Panc1 (cell line): Measurements from ENCODE around the gene FRMD4A. TPM values are rescaled to one million over a fixed set of nuclear protein-coding genes. Genes with fewer than 3 reads are reported as not detected.

ENCODE experiments used
- ATAC-seq: fragments of 200-7000 bp; cut with Tn5 transposase; 2 replicates; pipeline ENCODE4 v1.9.1; 2020; ENCODE audit warnings: mild to moderate bottlenecking, moderate library complexity
- BruUV-seq: library from RNA; stranded (reverse); fragments of 400-500 nt; replicated peaks from 2 replicates; lab custom pipeline; 2021; lab: Mats Ljungman, UMichigan
- CTCF ChIA-PET: fragments of 300-600 bp; sonication (Branson Sonifier 250); formaldehyde crosslinking; loops from one replicate; lab custom pipeline; 2022; ENCODE audit warnings: antibody characterized with exemption; lab: Charles Lee
- POLR2A ChIA-PET: fragments of 300-600 bp; sonication (Branson Sonifier 250); formaldehyde crosslinking; loops from one replicate; lab custom pipeline; 2022; ENCODE audit warnings: antibody characterized with exemption; lab: Charles Lee
- DNase-seq: peaks from one replicate; pipeline ENCODE4 v3.0.0-alpha.2; 2010; ENCODE audit warnings: low read depth, low spot score
- H3K27ac ChIP-seq: 2 replicates; pipeline ENCODE4 v1.5.1; 2011; ENCODE audit warnings: mild to moderate bottlenecking, low read length, inconsistent platforms
- H3K27me3 ChIP-seq: fragments of 200-500 bp; sonication (Bioruptor generic); 2 replicates; pipeline ENCODE4 v1.6.0; 2014; ENCODE audit warnings: low read length, inconsistent platforms; ENCODE audit not compliant: control insufficient read depth, insufficient read depth
- H3K36me3 ChIP-seq: fragments of 200-500 bp; sonication (Bioruptor generic); 2 replicates; pipeline ENCODE4 v1.5.1; 2014; ENCODE audit warnings: inconsistent platforms, mild to moderate bottlenecking, low read length, moderate library complexity; ENCODE audit not compliant: control insufficient read depth, insufficient read depth
- H3K4me1 ChIP-seq: 2 replicates; pipeline ENCODE4 v1.5.1; 2011; ENCODE audit warnings: inconsistent platforms, mild to moderate bottlenecking, low read length, moderate library complexity; ENCODE audit not compliant: control insufficient read depth, insufficient read depth
- H3K4me3 ChIP-seq, 2 experiments: 2 replicates each; pipeline ENCODE4 v1.5.1; 2011 to 2012; ENCODE audit warnings: low read depth in 2 of 2, low read length in 2 of 2, mild to moderate bottlenecking in 2 of 2, inconsistent platforms in 1 of 2, moderate library complexity in 1 of 2
- H3K9me3 ChIP-seq: fragments of 200-500 bp; sonication (Bioruptor generic); 2 replicates; pipeline ENCODE4 v1.5.1; 2014; ENCODE audit warnings: low read depth, mild to moderate bottlenecking, inconsistent platforms, low read length, moderate library complexity; ENCODE audit not compliant: control insufficient read depth, insufficient read depth
- CTCF ChIP-seq: fragments of 450-650 bp; IDR thresholded peaks from 2 replicates; pipeline ENCODE4 v1.5.1; 2017; ENCODE audit warnings: mild to moderate bottlenecking
- POLR2AphosphoS5 ChIP-seq: IDR thresholded peaks from 2 replicates; pipeline ENCODE4 v1.6.1; 2012; ENCODE audit warnings: mild to moderate bottlenecking, low read depth, low read length, moderate library complexity
- REST ChIP-seq, 2 experiments: IDR thresholded peaks; 2 replicates each; pipeline ENCODE4 v1.6.1; 2011 to 2012; ENCODE audit warnings: low read depth in 2 of 2, control low read depth in 1 of 2, low read length in 1 of 2, mild to moderate bottlenecking in 1 of 2, moderate library complexity in 1 of 2; ENCODE audit not compliant: insufficient read depth in 1 of 2
- SIN3A ChIP-seq: IDR thresholded peaks from 2 replicates; pipeline ENCODE4 v1.6.1; 2012; ENCODE audit warnings: low read depth, mild to moderate bottlenecking, low read length, moderate library complexity, borderline replicate concordance; ENCODE audit not compliant: insufficient read depth
- TCF7L2 ChIP-seq: IDR thresholded peaks from 2 replicates; pipeline ENCODE4 v1.6.1; 2011; ENCODE audit warnings: mild to moderate bottlenecking, low read depth, low read length, inconsistent platforms
- in situ Hi-C: cut with HindIII; loops from 2 replicates; pipeline ENCODE4 v1.10.0; 2016; ENCODE audit warnings: low sequenced_read_pairs, low pct_unique_long_range_greater_than_20kb
- intact Hi-C: fragments of 100-400 bp; cut with micrococcal nuclease; formaldehyde crosslinking; loops from one replicate; pipeline ENCODE4 v1.10.0; 2022; ENCODE audit not compliant: unreplicated experiment
- total RNA-seq: library from RNA; stranded (reverse); gene quantifications from one replicate; pipeline ENCODE4 v1.2.1, GENCODE V29; 2021; ENCODE audit not compliant: unreplicated experiment

Gene FRMD4A
- total RNA-seq, 1 experiment from 2014 or later: 7.1 TPM

DNA sequence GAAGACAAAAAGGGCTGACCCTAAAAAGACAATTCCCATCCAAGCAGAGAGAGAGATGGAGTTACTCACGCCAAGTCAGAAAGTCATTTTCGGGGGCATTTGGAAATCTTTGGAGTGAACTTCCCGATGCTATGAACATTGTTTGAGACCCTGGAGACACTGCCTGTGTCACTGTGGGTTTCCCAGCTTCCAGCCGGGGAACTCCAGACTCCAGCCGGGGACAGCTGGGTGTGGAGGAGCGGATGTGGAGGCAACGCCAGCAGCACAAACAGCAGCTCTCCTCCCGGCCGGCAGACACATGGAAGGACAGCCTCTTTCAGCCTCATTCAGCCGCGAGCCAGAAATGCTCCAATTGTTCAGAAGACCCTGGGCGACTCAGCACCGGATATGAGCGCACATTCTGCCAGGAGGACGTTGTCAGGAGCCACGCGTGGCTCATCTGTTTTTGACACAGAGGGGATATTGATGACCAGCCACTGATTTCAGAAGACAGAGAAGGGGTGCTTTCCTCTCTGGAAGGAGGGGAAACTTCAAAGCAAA, 646.4 kb downstream of the FRMD4A start:
- Histone ChIP-seq H3K36me3 (no peaks in the 10 kb centered on the region), H3K27ac (no peak overlapping the region), H3K4me1 (no peaks in the 10 kb centered on the region), H3K9me3 (no peaks in the 10 kb centered on the region), H3K27me3 (no peaks in the 10 kb centered on the region), H3K4me3 (no peak overlapping the region)
- no TSS peak for BruUV-seq
- CTCF ChIA-PET: no interaction called here
- intact Hi-C loops: no loop called here
- TF ChIP-seq REST (IDR thresholded peaks at IDR 0.05; ENCODE audit: insufficient read depth in 1 of 2, low read depth in 2 of 2, low read length in 1 of 2) (no peak), CTCF (no peak), POLR2AphosphoS5 (no peak), TCF7L2 (no peak), SIN3A (no peak)
- no peak for DNase-seq
- ATAC-seq: no peak
- in situ Hi-C loops: no loop called here
- POLR2A ChIA-PET: no interaction called here

DNA sequence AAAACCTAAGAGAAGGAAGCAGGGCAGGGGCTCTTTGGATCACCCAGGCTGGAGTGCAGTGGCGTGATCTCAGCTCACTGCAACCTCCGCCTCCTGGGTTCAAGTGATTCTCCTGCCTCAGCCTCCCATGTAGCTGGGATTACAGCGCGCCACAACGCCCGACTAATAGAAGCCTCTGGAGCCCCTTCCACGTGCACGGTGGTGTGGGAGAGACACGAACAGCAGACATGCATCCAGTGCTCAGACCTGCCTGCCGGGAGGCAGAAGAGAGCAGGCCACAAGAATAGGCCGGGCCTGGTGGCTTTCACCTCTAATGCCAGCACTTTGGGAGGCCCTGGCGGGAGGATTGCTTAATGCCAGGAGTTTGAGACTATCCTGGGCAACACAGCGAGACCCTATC, 647.7 kb downstream of the FRMD4A start:
- in situ Hi-C loops (no loop called here), intact Hi-C loops (no loop called here)
- Histone ChIP-seq H3K4me1 (no peaks in the 10 kb centered on the region), H3K4me3 (no peak overlapping the region), H3K27me3 (no peaks in the 10 kb centered on the region), H3K27ac (no peak overlapping the region), H3K36me3 (no peaks in the 10 kb centered on the region), H3K9me3 (no peaks in the 10 kb centered on the region)
- no peak for TF ChIP-seq SIN3A
- TF ChIP-seq REST (IDR thresholded peaks at IDR 0.05; ENCODE audit: insufficient read depth in 1 of 2, low read depth in 2 of 2, low read length in 1 of 2): no peak
- no peak for TF ChIP-seq TCF7L2
- TF ChIP-seq CTCF: no peak
- no peak for TF ChIP-seq POLR2AphosphoS5
- CTCF ChIA-PET: no interaction called here
- no peak for ATAC-seq
- BruUV-seq: no TSS peak
- POLR2A ChIA-PET: no interaction called here
- no peak for DNase-seq
